ENCODE data around the gene PDE9A. TPM values are rescaled to one million over a fixed set of nuclear protein-coding genes. Genes with fewer than 3 reads are reported as not detected.
A peak's percentile ranks its signal among the peaks of the same experiment; 100 is the strongest.

Gene PDE9A
- total RNA-seq, 1 donor, result 9.5 TPM

DNA sequence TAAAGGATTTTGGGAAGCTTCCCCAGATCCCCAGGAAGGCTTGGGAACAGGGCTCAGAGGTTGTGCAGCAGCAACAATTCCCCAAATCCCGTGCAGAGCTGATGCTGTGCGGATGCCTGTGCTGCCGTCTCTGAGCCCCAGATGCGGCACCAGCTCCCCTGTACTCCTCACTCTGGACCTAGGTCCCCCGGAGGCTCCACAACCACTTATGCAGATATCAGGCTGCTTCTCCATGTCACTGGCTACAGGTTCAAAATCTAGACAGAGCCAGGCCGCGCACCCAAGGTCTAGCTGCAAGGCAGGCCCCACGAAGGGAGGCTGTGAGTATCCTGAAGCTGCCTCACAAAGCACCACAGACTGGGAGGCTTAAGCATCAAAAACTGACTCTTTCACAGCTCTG is 81.6 kb downstream of the PDE9A start:
- TF ChIP-seq, protein P1, sequence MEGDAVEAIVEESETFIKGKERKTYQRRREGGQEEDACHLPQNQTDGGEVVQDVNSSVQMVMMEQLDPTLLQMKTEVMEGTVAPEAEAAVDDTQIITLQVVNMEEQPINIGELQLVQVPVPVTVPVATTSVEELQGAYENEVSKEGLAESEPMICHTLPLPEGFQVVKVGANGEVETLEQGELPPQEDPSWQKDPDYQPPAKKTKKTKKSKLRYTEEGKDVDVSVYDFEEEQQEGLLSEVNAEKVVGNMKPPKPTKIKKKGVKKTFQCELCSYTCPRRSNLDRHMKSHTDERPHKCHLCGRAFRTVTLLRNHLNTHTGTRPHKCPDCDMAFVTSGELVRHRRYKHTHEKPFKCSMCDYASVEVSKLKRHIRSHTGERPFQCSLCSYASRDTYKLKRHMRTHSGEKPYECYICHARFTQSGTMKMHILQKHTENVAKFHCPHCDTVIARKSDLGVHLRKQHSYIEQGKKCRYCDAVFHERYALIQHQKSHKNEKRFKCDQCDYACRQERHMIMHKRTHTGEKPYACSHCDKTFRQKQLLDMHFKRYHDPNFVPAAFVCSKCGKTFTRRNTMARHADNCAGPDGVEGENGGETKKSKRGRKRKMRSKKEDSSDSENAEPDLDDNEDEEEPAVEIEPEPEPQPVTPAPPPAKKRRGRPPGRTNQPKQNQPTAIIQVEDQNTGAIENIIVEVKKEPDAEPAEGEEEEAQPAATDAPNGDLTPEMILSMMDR (IDR thresholded peaks at IDR 0.05; ENCODE audit: insufficient read depth, low read depth, low read length), result no peak
- DNase-seq (ENCODE audit: low read depth), result no peak
- no peak overlapping the region for H3K4me3 ChIP-seq (ENCODE audit: low read depth, low read length)

DNA sequence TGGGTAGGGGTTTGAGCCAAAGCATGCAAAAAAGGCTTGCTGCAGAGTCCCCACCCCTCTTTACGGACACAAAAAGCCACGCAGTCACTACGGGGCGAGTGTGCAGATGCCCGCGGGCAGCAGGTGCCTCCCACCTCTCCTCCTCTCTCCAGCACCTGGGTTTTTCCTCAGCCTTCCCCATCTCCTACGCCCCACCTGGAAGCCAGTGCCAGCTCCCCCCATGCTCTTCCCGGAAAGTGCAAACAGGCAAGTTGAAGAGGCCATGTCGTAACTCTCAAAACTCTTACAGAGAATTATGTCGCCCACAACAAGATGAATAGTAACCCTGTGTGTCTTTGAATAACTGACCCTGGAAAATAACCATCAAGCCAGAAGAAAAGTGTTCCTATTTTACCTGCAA is 82.5 kb downstream of the PDE9A start:
- TF ChIP-seq, protein P1 (IDR thresholded peaks at IDR 0.05; ENCODE audit: insufficient read depth, low read depth, low read length), result no peak
- DNase-seq (ENCODE audit: low read depth), result no peak
- no peak overlapping the region for H3K4me3 ChIP-seq (ENCODE audit: low read depth, low read length)

DNA sequence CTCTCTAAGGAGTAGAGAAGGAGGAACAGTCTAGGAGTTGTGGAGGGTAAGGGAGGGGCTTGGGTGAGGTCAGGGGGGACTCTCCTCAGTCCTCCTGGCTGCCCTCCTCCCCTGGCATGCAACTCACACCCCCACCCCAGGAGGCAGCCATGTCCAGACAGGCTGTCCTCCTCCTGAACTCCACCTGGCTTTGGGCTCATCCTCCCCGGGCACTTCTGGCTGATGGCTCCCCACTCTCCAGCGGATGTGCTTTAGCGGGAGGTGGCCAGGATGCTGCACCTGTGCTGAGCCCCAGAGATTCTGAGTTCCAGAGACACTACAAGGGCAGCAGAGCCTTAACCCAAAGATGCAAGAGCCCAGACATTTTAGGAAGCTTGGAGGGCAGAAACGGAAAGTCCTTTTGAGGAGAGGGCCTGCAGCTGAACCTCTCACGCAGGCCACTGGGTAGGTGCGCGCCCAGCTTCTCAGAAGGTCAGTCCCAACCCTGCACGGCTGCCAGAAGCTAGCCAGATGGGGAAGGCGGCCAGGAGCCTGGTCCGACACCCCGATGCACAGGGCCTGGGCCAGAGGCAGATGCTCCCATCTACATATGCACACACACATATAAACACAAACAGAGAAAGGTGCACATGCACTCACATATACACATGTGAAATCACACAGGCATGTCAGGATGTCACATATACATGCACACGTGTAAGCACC is 83.4 kb downstream of the PDE9A start:
- H3K4me3 ChIP-seq (ENCODE audit: low read depth, low read length), result no peak overlapping the region
- TF ChIP-seq, protein P1 (IDR thresholded peaks at IDR 0.05; ENCODE audit: insufficient read depth, low read depth, low read length), result no peak
- DNase-seq (ENCODE audit: low read depth), result no peak

DNA sequence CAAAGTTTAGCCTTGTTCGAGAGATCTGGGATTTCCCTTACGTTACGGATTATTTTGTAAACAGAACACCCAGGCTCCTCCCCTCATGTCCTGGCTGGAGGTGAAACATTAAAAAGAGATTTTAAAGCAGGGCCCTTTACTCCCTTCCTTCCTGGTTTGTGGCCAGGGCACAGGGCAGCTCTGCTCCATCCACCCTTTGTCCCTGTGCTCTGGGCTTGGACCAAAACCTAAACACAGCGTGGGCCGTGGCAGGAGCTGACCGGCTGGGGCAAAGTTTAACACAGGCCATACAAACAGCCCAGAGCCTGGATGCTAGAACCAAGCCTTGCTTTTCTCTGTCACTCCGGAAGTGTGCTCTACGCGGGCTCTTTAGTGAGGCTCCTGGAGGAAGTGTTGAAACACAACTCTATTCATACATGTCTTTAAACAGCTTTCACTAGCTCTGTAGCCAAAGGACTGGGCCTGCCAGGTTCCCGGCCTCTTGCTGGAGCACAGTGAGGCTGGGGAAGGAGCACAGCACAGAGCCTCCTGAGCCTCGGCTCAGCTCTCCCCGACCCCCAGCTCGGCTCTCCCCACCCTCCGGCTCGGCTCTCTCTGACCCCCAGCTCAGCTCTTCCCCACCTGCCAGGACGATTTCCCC is 84.7 kb downstream of the PDE9A start:
- peak; percentile 76 for DNase-seq (ENCODE audit: low read depth)
- no peak overlapping the region for H3K4me3 ChIP-seq (ENCODE audit: low read depth, low read length)
- TF ChIP-seq, protein P1 (IDR thresholded peaks at IDR 0.05; ENCODE audit: insufficient read depth, low read depth, low read length), result no peak

DNA sequence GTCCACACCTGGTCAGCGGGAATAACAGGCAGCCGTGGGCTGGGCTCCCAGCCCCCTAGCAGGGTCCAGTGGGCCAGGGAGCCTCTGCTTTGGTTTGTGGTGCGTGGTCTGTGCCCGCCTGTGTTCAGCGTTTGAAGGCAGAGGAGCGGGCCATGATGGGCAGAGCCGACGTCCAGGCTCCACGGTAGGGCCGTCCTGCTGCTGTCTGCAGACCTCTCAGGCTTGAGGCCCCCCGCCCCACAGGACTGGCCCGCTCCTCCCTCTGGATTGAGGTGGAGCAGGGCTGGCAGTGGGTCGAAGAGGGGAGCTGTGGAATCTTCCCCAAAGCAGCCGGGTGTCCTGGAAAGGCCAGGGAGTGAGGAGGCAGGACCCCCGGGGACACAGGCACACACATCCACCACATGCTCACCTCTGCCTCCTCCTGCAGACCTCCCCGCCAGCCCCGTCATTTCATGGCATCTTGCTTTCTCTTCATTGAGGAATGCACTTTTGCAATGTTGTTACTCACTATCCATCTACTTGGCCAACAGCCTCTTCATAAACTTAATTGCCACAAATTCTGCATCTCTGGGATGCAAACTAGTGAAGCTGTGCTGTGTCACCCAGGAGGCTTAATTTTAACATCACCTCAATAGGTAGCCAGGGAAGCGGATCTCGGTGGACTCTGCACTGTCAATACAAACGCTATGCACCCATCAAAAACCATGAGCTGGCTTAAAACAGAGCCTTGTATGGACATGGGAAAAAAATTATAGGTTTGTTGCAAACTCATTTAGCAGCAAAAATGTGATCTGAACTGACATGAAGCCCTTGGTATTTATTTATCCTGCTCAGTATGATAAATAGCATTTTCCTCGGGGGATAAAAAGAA is 85.9 kb downstream of the PDE9A start:
- H3K4me3 ChIP-seq (ENCODE audit: low read depth, low read length), result no peak overlapping the region
- DNase-seq (ENCODE audit: low read depth), result peak; percentile 42
- TF ChIP-seq, protein P1 (IDR thresholded peaks at IDR 0.05; ENCODE audit: insufficient read depth, low read depth, low read length), result no peak

DNA sequence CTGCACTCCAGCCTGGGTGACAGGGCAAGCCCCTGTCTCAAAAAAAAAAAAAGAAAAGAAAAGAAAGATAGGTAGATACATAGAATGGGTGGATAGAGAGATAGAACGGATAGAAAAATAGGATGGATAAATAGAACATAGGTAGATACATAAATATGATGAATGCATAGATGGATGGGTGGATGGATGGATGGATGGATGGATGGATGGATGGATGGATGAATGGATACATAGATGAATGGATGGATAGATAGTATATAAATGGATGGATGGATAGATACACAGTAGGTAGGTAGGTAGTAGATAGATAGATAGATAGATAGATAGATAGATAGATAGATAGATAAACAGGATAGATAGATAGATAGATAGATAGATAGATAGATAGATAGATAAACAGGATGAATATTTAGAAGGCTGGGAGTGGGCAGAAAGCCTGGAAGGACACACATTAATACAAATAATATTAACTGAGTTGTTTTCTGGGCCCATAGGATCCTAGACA is 87.0 kb downstream of the PDE9A start:
- DNase-seq (ENCODE audit: low read depth), result no peak
- H3K4me3 ChIP-seq (ENCODE audit: low read depth, low read length), result no peak overlapping the region
- TF ChIP-seq, protein P1 (IDR thresholded peaks at IDR 0.05; ENCODE audit: insufficient read depth, low read depth, low read length), result no peak
